HG02970 (cell line): ENCODE results near the gene FXN.

Experiments
- ATAC-seq: cut with Tn5 transposase; IDR thresholded peaks from one replicate; pipeline ENCODE4 v1.9.1; 2021; ENCODE audit warnings: mild to moderate bottlenecking, moderate library complexity, moderate number of reproducible peaks; ENCODE audit not compliant: unreplicated experiment, low FRiP score

Gene FXN

GRCh38 chr9:69062195-69062594 is 26.6 kb downstream of the FXN start:
- no peak for ATAC-seq

DNA sequence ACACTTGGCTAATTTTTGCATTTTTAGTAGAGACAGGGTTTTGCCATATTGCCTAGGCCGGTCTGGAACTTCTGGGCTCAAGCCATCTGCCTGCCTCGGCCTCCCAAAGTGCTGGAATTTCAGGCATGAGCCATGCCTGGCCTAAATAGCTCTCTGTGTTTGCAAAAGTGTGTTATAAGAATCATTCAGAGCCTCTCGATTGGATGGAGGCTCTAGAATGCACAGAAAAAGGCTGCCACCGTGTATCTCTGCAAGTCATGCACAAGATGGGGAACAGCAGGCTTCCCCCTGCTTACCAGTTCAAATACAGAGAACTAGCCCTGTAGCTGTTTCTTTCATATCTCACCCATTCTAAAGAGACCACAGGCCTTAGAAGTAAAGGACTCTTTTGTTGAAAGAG is 28.3 kb downstream of the FXN start:
- ATAC-seq = no peak

- ATAC-seq = no peak
Measured at GRCh38 chr9:69065660-69066059, 30.1 kb downstream of the FXN start.

- no peak for ATAC-seq
Measured at GRCh38 chr9:69066955-69067354, 31.4 kb downstream of the FXN start.

- no peak for ATAC-seq
Measured at GRCh38 chr9:69070201-69070600, 34.6 kb downstream of the FXN start.

GRCh38 chr9:69071059-69071458 is 35.5 kb downstream of the FXN start:
- no peak for ATAC-seq

DNA sequence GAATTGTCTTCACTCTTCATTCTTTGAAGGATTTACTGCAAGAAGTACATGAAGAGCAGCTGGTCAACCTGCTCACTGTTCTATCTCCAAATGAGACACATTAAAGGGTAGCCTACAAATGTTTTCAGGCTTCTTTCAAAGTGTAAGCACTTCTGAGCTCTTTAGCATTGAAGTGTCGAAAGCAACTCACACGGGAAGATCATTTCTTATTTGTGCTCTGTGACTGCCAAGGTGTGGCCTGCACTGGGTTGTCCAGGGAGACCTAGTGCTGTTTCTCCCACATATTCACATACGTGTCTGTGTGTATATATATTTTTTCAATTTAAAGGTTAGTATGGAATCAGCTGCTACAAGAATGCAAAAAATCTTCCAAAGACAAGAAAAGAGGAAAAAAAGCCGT is 37.6 kb downstream of the FXN start:
- no peak for ATAC-seq

- ATAC-seq = no peak
Measured at GRCh38 chr9:69074801-69075200, 39.2 kb downstream of the FXN start.

- no peak for ATAC-seq
Measured at GRCh38 chr9:69076550-69076949, 41.0 kb downstream of the FXN start.

DNA sequence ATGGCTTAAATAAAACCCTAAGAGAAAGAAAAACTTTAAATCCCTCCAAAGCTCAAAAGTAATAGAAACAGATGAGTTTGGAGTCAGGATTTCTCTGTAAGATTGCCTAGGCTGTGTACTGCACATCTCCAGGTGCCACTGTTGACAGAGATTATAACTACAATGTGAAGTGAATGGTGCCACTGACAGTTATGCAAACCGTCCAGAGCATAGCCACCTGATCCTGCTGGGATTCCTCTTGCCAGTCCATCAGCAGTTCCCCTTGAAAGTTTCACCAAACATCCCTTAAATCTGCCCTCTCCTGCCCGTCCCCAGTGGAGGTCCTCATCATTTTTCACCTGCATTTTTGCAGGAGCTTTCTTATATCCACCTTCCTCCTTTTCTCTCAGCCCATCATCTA is 42.5 kb downstream of the FXN start:
- ATAC-seq = no peak

- ATAC-seq = no peak
Measured at GRCh38 chr9:69078581-69078980, 43.0 kb downstream of the FXN start.

- ATAC-seq = no peak
Measured at GRCh38 chr9:69079186-69079585, 43.6 kb downstream of the FXN start.

DNA sequence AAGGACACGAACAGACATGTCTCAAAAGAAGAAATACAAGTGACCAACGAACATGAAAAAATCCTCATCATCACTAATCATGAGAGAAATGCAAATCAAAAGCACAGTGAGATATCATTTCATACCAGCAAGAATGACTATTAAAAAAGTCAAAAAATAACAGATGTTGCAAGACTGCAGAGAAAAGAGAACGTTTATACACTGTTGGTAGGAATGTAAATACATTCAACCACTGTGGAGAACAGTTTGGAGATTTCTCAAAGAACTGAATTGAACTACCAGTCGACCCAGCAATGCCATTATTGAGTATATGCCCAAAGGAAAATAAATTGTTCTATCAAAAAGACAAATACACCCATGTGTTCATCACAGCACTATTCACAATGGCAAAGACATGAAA is 45.7 kb downstream of the FXN start:
- no peak for ATAC-seq

- ATAC-seq = no peak
Measured at GRCh38 chr9:69083321-69083720, 47.8 kb downstream of the FXN start.

DNA sequence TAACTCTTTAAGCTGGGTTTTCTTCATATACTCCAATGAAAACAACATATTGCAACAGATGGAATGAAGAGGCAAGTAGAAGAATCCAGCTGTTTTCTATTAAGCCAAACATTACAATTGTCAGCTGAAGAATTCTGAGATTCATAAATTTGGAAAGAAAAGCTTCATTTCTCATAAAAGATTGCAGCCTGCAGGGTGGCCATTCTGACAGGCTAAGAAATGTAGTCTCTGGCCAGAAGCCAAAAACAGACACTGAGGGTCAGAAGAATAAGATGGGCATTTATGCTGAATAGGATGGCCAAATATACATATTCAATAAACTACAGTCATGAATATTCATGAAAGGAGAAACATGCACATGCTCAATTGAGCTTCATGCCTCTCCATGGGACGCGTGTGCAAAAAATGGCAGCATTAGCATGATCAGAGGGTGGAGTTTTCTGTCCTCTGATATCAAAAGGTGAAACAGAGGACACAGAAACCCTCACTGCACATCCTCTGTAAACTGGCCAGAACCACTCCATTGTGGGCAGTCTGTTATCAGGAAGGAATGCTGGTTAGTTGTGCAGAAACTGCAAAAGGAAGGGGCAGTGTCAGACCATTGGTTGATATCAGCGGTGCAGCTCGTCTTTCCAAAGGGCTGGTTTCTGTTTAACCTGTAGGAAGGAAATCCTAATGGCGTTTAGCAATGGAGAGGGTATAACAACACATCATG is 50.2 kb downstream of the FXN start:
- no peak for ATAC-seq

GRCh38 chr9:69086312-69086711 is 50.8 kb downstream of the FXN start:
- ATAC-seq = no peak

- ATAC-seq = no peak
Measured at GRCh38 chr9:69086769-69087168, 51.2 kb downstream of the FXN start.

DNA sequence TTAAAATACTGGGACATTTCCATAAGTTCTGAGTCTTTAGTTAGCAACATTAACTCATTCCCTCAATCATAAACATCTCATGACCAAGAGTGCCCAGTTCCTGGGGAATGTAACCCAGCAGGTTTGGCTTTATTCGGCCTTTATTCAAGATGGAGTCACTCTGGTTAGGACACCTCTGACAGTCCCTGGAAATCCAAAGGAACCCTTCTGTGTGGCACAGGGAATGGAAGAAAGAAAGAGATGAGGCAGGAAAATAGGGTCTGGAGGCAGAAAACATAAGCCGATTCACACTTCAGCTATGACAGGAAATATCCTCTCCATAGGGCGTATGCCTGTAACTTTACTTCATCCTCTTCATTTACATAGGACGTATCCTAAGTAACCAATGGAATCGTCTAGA is 53.5 kb downstream of the FXN start:
- no peak for ATAC-seq

DNA sequence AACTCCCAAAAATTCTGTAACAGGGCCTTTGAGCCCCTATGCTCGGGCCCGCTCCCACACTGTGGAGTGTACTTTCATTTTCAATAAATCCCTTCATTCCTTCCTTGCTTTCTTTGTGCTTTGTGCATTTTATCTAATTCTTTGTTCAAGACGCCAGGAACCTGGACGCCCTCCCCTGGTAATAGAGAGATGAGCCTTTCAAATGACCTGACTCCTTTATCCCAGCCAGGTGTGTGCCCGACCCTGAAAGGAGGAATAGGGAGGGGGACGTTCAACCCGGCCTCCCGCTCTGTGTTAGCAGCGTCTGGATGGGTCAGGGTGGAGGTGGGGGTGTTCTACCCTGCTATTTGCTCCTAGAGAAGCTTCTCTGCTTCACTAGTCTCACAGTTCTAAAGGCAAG is 53.9 kb downstream of the FXN start:
- no peak for ATAC-seq

DNA sequence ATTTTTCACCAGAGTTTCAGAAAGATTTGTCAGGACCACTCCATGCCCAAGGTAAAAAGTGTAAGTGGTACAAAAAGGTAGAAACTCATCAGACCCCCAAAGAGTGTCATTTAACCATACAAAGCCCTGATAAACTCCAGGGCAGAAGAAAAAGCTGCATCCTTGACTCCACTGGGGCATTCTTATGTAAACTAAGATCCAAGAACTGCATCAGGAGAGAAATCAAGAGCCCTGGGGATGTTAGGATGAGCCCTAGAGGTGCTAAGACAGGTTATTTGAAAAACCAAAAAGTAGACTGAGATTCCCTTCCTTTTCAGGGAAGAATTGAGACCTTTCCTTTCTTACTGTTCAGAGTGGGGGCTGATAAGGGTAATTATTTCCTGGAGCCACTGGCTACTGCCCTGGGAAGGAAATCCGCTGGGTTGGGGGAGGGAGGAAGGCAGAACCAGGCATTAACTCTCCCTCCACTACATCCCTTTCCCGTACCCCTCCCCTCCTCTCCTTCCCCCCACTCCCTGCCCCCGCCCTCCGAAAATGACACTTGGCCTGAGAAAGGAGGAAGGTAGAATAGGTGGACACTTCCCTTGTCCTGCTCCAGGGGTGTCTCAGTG is 54.7 kb downstream of the FXN start:
- ATAC-seq = no peak

GRCh38 chr9:69090946-69091345 is 55.4 kb downstream of the FXN start:
- ATAC-seq = no peak

- ATAC-seq = no peak
Measured at GRCh38 chr9:69093471-69094103, 58.0 kb downstream of the FXN start.
